Mesangial cell (primary cell): Measurements from ENCODE around the gene DPPA3. TPM values are rescaled to one million over a fixed set of nuclear protein-coding genes. Genes with fewer than 3 reads are reported as not detected.

ENCODE experiments used
- total RNA-seq: library from RNA; depleted of rRNA; stranded (reverse); fragments of >200 nt; gene quantifications from 2 replicates; pipeline ENCODE4 v1.2.3, GENCODE V29; 2015

Gene DPPA3
- total RNA-seq, result not detected in 2 replicates

GRCh38 chr12:7711133-7711532, at the start of gene DPPA3:
DPPA3 (plus strand) TSS chr12:7711433; CDS start chr12:7711571, 138 bp downstream.

GRCh38 chr12:7695566-7696197, 15.6 kb upstream of the DPPA3 start, which contains the start of gene GDF3:
GDF3 (minus strand) TSS chr12:7695775; CDS start chr12:7695728, 47 bp downstream.

DNA sequence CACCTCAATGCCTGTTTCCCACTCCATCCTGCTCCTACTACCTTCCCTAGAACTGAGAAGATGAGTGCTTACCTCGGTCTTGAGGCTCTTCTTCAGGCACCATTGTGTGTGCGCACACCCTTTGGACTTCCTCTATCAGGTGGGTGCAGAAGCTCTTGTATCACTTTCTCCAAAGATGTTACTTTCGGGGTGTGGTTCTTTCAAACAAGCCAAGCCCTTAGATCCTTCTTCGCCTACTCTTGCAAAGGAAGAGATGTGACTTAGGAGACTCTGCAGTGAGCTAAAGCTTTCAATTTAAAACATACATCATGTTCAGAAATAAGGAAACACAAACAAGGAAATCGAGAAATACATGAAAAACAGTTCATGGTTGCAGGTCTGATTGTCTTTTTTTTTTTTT, 36.0 kb downstream of the DPPA3 start, which contains the start of gene CLEC4C:
CLEC4C (minus strand) TSS at position 130 of the 400 bp plus-strand sequence; CDS start at position 103, 27 bp downstream.

Other genes with a start within 250 kb of the DPPA3 start
- not detected in 2 replicates for gene CD163, start 207.7 kb upstream of the DPPA3 start, total RNA-seq
- not detected in 2 replicates for gene APOBEC1, start 45.5 kb upstream of the DPPA3 start, total RNA-seq
- not detected in 2 replicates for gene GDF3, start 15.7 kb upstream of the DPPA3 start, total RNA-seq
- not detected in 2 replicates for gene CLEC4C, start 35.9 kb downstream of the DPPA3 start, total RNA-seq
- gene NANOGNB, start 53.8 kb downstream of the DPPA3 start, total RNA-seq, result not detected in 2 replicates
- gene NANOG, start 78.0 kb downstream of the DPPA3 start, total RNA-seq, result not detected in 2 replicates
- gene SLC2A14, start 161.5 kb downstream of the DPPA3 start, total RNA-seq, result not detected in 2 replicates
- 10.4 and 16.6 TPM in 2 replicates for gene SLC2A3, start 224.8 kb downstream of the DPPA3 start, total RNA-seq